Sigmoid colon (tissue), 7 donors: ENCODE results near the gene HMCN1. TPM values are rescaled to one million over a fixed set of nuclear protein-coding genes. Genes with fewer than 3 reads are reported as not detected.

Experiments
- DNase-seq: peaks from one replicate; pipeline ENCODE4 v3.0.0-alpha.2; 2019
- H3K27ac ChIP-seq, 4 donors: fragments of 200-600 bp; sonication (generic); one replicate each; pipeline ENCODE4 v1.5.1; 2016 to 2019; ENCODE audit warnings: mild to moderate bottlenecking in 1 of 4
- H3K27me3 ChIP-seq, 3 donors: fragments of 200-600 bp; sonication (generic); one replicate each; pipeline ENCODE4 v1.5.1; 2019; ENCODE audit warnings: mild to moderate bottlenecking in 1 of 3
- H3K36me3 ChIP-seq, 4 donors: fragments of 200-600 bp; sonication (generic); one replicate each; pipeline ENCODE4 v1.5.1; 2016 to 2019
- H3K4me1 ChIP-seq, 4 donors: fragments of 200-600 bp; sonication (generic); one replicate each; pipeline ENCODE4 v1.5.1; 2017 to 2019
- H3K4me3 ChIP-seq, 4 donors: fragments of 200-600 bp; sonication (generic); one replicate each; pipeline ENCODE4 v1.5.1; 2017 to 2019; ENCODE audit warnings: mild to moderate bottlenecking in 2 of 4, moderate library complexity in 1 of 4
- H3K9me3 ChIP-seq, 4 donors: fragments of 200-600 bp in 3 of 4; sonication (generic) in 3 of 4; one replicate each; pipeline versions ENCODE4 v1.5.1 to v1.6.1; 2013 to 2019
- CTCF ChIP-seq, 4 experiments: fragments of 450-650 bp in 3 of 4; fragments of 200-600 bp in 1 of 4; IDR thresholded peaks; one replicate each; pipeline ENCODE4 v1.5.1; 2016 to 2019; ENCODE audit warnings: antibody characterized with exemption in 4 of 4, mild to moderate bottlenecking in 3 of 4, moderate library complexity in 2 of 4
- EP300 ChIP-seq, 4 donors: sonication (generic); formaldehyde crosslinking; IDR thresholded peaks; one replicate each; pipeline ENCODE4 v1.6.1; 2017; ENCODE audit warnings: antibody characterized with exemption in 4 of 4
- POLR2A ChIP-seq, 2 donors: fragments of 450-650 bp; IDR thresholded peaks; one replicate each; pipeline ENCODE4 v1.6.1; 2016; ENCODE audit warnings: antibody characterized with exemption in 2 of 2, mild to moderate bottlenecking in 2 of 2, moderate library complexity in 2 of 2
- POLR2AphosphoS5 ChIP-seq, 4 donors: sonication (generic); formaldehyde crosslinking; IDR thresholded peaks; one replicate each; pipeline ENCODE4 v1.6.1; 2017; ENCODE audit warnings: antibody characterized with exemption in 4 of 4
- WGBS, 2 donors: extraction: QIAGEN DNeasy Blood & Tissue Kit; methylation state at CpG; one replicate each; pipeline ENCODE4 v1.1.7; 2013; 5-methylcytosine and 5-hydroxymethylcytosine counted together
- intact Hi-C: fragments of 100-400 bp; cut with DNase I; formaldehyde crosslinking; loops from one replicate; pipeline ENCODE4 v1.15.1; 2023
- polyA plus RNA-seq, 3 donors: library from polyadenylated mRNA; stranded (reverse); fragments of 200-250 nt; gene quantifications; one replicate each; pipeline ENCODE4 v1.2.3, GENCODE V29; 2013
- total RNA-seq, 4 donors: library from RNA; depleted of rRNA; stranded (reverse); fragments of >200 nt; gene quantifications; one replicate each; pipeline ENCODE4 v1.1.0, GENCODE V29; 2016
- donor health status: healthy with polysubstance abuse.
- donor health status: Bipolar disorder and iron deficiency.
- donor health status: healthy.

HMCN1 gene
- total and polyA plus RNA-seq, 7 donors: under 0.01 to 22.7 (median 6.7) TPM

DNA sequence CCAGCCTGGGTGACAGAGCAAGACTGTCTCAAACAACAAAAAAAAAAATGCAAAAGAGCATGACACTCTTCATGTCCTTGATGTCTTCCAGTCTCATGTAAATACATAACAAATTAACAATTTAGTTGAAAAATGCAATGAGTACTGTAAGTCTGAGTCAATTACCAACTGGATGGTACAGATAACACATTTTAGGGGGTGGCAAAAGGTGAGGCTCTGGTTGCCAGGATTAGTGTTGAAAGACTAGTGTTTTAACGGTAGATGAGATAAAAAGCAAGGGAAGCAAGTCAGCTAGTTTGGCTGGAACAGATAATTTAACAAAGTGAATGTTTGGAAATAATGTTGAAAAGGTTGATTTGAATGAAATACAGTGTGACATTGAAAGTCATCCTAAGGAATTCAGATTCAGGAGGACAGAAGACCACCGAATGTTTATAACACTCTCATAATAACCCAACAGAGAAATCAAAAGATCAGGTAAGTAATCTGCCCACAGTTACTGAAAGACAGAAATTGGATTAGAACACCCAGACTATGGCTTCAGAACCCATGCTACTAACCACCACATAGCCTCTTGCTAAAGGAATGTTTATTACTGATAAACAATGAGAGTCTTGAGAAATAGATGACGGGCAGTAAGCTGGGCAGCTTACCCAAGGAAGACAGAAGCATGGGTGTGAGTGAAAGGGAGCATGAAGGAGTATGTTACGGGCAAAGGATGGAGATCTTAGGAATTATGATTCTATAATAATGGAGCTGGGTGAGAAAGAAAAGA, 312.4 kb downstream of the HMCN1 start:
- H3K27me3 ChIP-seq: no peaks in the 10 kb centered on the region
- intact Hi-C loops: no loop called here
- DNase-seq: no peak
- no peaks in the 10 kb centered on the region for H3K36me3 ChIP-seq
- 90% methylated on average over 4 of the region's 4 CpGs for WGBS, 2 donors
- TF ChIP-seq EP300 (IDR thresholded peaks at IDR 0.05) (no peak), POLR2A (IDR thresholded peaks at IDR 0.05) (no peak), POLR2AphosphoS5 (IDR thresholded peaks at IDR 0.05) (no peak)
- H3K4me1 ChIP-seq: no peaks in the 10 kb centered on the region
- no peaks in the 10 kb centered on the region for H3K9me3 ChIP-seq
- H3K27ac ChIP-seq: no peak overlapping the region
- no peak overlapping the region for H3K4me3 ChIP-seq

DNA sequence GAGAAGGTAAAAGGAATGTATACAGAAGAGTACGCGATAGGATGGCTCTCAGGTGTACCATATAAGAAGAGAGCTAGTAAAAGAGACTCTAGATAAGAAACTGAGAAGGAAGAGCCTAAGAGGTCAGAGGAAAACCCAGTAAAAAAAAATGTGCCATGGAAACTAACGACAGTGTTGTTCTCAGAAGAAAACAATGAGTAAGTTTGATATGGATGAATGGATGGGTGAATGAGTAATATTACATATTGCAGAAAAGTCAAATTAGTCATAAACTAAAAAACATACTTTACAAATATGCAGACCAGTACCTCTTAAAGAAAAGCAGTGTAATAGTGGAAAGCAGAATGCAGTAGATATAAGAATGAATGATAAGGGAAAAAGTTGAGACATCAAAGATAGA, 316.2 kb downstream of the HMCN1 start:
- 74 to 77% methylated on average over 3 of the region's 3 CpGs for WGBS, 2 donors
- H3K4me1 ChIP-seq: no peaks in the 10 kb centered on the region

DNA sequence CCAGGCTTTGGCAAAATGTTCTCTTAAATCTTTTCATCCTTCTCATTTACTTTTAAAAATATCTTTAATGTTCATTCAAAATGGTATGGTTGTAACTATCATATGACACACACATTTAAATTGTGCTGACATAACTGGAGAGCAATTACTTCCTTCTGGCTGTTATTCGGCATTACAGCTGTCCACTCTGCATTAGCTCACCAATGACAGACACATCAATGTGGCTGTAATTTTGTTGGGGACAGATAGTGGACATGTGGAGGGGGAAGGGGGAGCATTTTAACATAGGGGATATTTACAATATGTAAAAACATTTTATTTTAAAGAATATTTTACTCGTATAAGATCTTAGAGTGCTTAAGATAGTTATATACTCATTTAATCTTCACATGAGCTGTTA, 319.8 kb downstream of the HMCN1 start:
- WGBS, 2 donors: 41 to 64% methylated on average over 2 of the region's 2 CpGs
- Histone ChIP-seq H3K4me1 (no peaks in the 10 kb centered on the region), H3K9me3 (no peaks in the 10 kb centered on the region), H3K27ac (no peak overlapping the region), H3K4me3 (no peak overlapping the region), H3K36me3 (no peaks in the 10 kb centered on the region), H3K27me3 (no peaks in the 10 kb centered on the region)
- intact Hi-C loops: no loop called here
- no peak for DNase-seq
- TF ChIP-seq CTCF (IDR thresholded peaks at IDR 0.05) (no peak), EP300 (IDR thresholded peaks at IDR 0.05) (no peak), POLR2A (IDR thresholded peaks at IDR 0.05) (no peak), POLR2AphosphoS5 (IDR thresholded peaks at IDR 0.05) (no peak)

More for the DNA sequence above, 316.2 kb downstream of the HMCN1 start:
- TF ChIP-seq EP300 (IDR thresholded peaks at IDR 0.05) (no peak), POLR2A (IDR thresholded peaks at IDR 0.05) (no peak), POLR2AphosphoS5 (IDR thresholded peaks at IDR 0.05) (no peak), CTCF (IDR thresholded peaks at IDR 0.05) (no peak)
- intact Hi-C loops: no loop called here
- no peaks in the 10 kb centered on the region for H3K36me3 ChIP-seq
- no peaks in the 10 kb centered on the region for H3K27me3 ChIP-seq
- H3K27ac ChIP-seq: no peak overlapping the region
- DNase-seq: no peak
- no peaks in the 10 kb centered on the region for H3K9me3 ChIP-seq
- no peak overlapping the region for H3K4me3 ChIP-seq

GRCh38 chr1:186054932-186055331, 320.7 kb downstream of the HMCN1 start:
- H3K9me3 ChIP-seq: no peaks in the 10 kb centered on the region
- H3K27ac ChIP-seq: no peak overlapping the region
- H3K27me3 ChIP-seq: no peaks in the 10 kb centered on the region
- intact Hi-C loops: no loop called here
- no peaks in the 10 kb centered on the region for H3K4me1 ChIP-seq
- WGBS, 2 donors: 94 to 96% methylated on average over 2 of the region's 2 CpGs
- H3K36me3 ChIP-seq: no peaks in the 10 kb centered on the region
- no peak for DNase-seq
- no peak overlapping the region for H3K4me3 ChIP-seq
- TF ChIP-seq POLR2AphosphoS5 (IDR thresholded peaks at IDR 0.05) (no peak), EP300 (IDR thresholded peaks at IDR 0.05) (no peak), CTCF (IDR thresholded peaks at IDR 0.05) (no peak), POLR2A (IDR thresholded peaks at IDR 0.05) (no peak)

- Histone ChIP-seq H3K36me3 (no peaks in the 10 kb centered on the region), H3K4me3 (no peak overlapping the region), H3K4me1 (no peaks in the 10 kb centered on the region), H3K27ac (no peak overlapping the region), H3K27me3 (no peaks in the 10 kb centered on the region), H3K9me3 (no peaks in the 10 kb centered on the region)
- intact Hi-C loops: no loop called here
- TF ChIP-seq CTCF (IDR thresholded peaks at IDR 0.05): no peak
- no peak for TF ChIP-seq EP300 (IDR thresholded peaks at IDR 0.05)
- TF ChIP-seq POLR2A (IDR thresholded peaks at IDR 0.05): no peak
- no peak for DNase-seq
- WGBS, 2 donors: 66 to 68% methylated on average over 2 of the region's 2 CpGs
Measured at GRCh38 chr1:186055846-186056245, 321.7 kb downstream of the HMCN1 start.
